Fibroblast of pulmonary artery (primary cell): ENCODE results near the gene LPP.

Source experiments
- DNase-seq: peaks from one replicate; pipeline ENCODE4 v3.0.0-alpha.2; 2010; ENCODE audit warnings: low read depth
- H3K4me3 ChIP-seq: replicated peaks from 2 replicates; pipeline ENCODE4 v1.5.1; 2011; ENCODE audit warnings: low read depth, mild to moderate bottlenecking, control low read depth, low read length, moderate library complexity
- CTCF ChIP-seq: IDR thresholded peaks from 2 replicates; pipeline ENCODE4 v1.5.1; 2011; ENCODE audit warnings: mild to moderate bottlenecking, control low read depth, low read length, inconsistent platforms; ENCODE audit errors: missing control alignments

The LPP gene

GRCh38 chr3:188861842-188862744 lies 708.1 kb downstream of the LPP start:
- H3K4me3 ChIP-seq, result no peak overlapping the region
- DNase-seq, result peak; percentile 51
- TF ChIP-seq CTCF, result no peak

GRCh38 chr3:188863999-188864406 lies 710.0 kb downstream of the LPP start:
- peak; percentile 29 for DNase-seq
- TF ChIP-seq CTCF, result no peak
- no peak overlapping the region for H3K4me3 ChIP-seq

- DNase-seq, result no peak
- H3K4me3 ChIP-seq, result no peak overlapping the region
- TF ChIP-seq CTCF, result no peak
Observed at GRCh38 chr3:188867691-188868265, 713.8 kb downstream of the LPP start.

GRCh38 chr3:188868803-188869202 lies 714.8 kb downstream of the LPP start:
- DNase-seq, result no peak

GRCh38 chr3:188869628-188870027 lies 715.7 kb downstream of the LPP start:
- no peak for DNase-seq
- no peak overlapping the region for H3K4me3 ChIP-seq
- TF ChIP-seq CTCF, result no peak

More at GRCh38 chr3:188868803-188869202, 714.8 kb downstream of the LPP start:
- no peak overlapping the region for H3K4me3 ChIP-seq
- no peak for TF ChIP-seq CTCF

GRCh38 chr3:188870431-188870830 lies 716.5 kb downstream of the LPP start:
- no peak for TF ChIP-seq CTCF
- no peak for DNase-seq
- H3K4me3 ChIP-seq, result no peak overlapping the region
